Measurements from ENCODE around the gene ATP4B.

Gene ATP4B

GRCh38 chr13:113608967-113609533 is 48.9 kb downstream of the ATP4B start:
- TF ChIP-seq CTCF (IDR thresholded peaks at IDR 0.05; ENCODE audit: low read depth, low read length): no peak
- in situ Hi-C loops (cut with HindIII; ENCODE audit: low sequenced_read_pairs): no loop called here
- no peak for DNase-seq (ENCODE audit: low read depth, low spot score)
- no peak overlapping the region for H3K4me3 ChIP-seq (ENCODE audit: low read depth, low read length)

- in situ Hi-C loops (cut with HindIII; ENCODE audit: low sequenced_read_pairs): no loop called here
- TF ChIP-seq CTCF (IDR thresholded peaks at IDR 0.05; ENCODE audit: low read depth, low read length): no peak
- H3K4me3 ChIP-seq (ENCODE audit: low read depth, low read length): no peak overlapping the region
- DNase-seq (ENCODE audit: low read depth, low spot score): no peak
These were observed 49.9 kb downstream of the ATP4B start for GRCh38 chr13:113607889-113608635.

GRCh38 chr13:113607056-113607888 is 50.7 kb downstream of the ATP4B start:
- H3K4me3 ChIP-seq (ENCODE audit: low read depth, low read length): no peak overlapping the region
- DNase-seq (ENCODE audit: low read depth, low spot score): no peak
- TF ChIP-seq CTCF (IDR thresholded peaks at IDR 0.05; ENCODE audit: low read depth, low read length): no peak
- in situ Hi-C loops (cut with HindIII; ENCODE audit: low sequenced_read_pairs): no loop called here

GRCh38 chr13:113605866-113606438 is 52.0 kb downstream of the ATP4B start:
- no peak for DNase-seq (ENCODE audit: low read depth, low spot score)
- in situ Hi-C loops (cut with HindIII; ENCODE audit: low sequenced_read_pairs): no loop called here

GRCh38 chr13:113605461-113605860 is 52.5 kb downstream of the ATP4B start:
- in situ Hi-C loops (cut with HindIII; ENCODE audit: low sequenced_read_pairs): no loop called here
- TF ChIP-seq CTCF (IDR thresholded peaks at IDR 0.05; ENCODE audit: low read depth, low read length): no peak
- no peak overlapping the region for H3K4me3 ChIP-seq (ENCODE audit: low read depth, low read length)
- DNase-seq (ENCODE audit: low read depth, low spot score): no peak

More at GRCh38 chr13:113605866-113606438, 52.0 kb downstream of the ATP4B start:
- no peak for TF ChIP-seq CTCF (IDR thresholded peaks at IDR 0.05; ENCODE audit: low read depth, low read length)
- H3K4me3 ChIP-seq (ENCODE audit: low read depth, low read length): no peak overlapping the region

- H3K4me3 ChIP-seq (ENCODE audit: low read depth, low read length): no peak overlapping the region
- no peak for DNase-seq (ENCODE audit: low read depth, low spot score)
- TF ChIP-seq CTCF (IDR thresholded peaks at IDR 0.05; ENCODE audit: low read depth, low read length): no peak
- in situ Hi-C loops (cut with HindIII; ENCODE audit: low sequenced_read_pairs): no loop called here
These were observed 53.8 kb downstream of the ATP4B start for GRCh38 chr13:113604186-113604585.
